Transverse colon (tissue), 4 donors: ENCODE measurements around the gene TMEM108.

ENCODE experiments used
- POLR2AphosphoS5 ChIP-seq, 3 donors: sonication (generic); formaldehyde crosslinking; IDR thresholded peaks; one replicate each; pipeline ENCODE4 v1.6.1; 2016; ENCODE audit warnings: antibody characterized with exemption in 3 of 3
- TF ChIP-seq, protein P1 (sequence below), 5 experiments: fragments of 200-600 bp in 3 of 5; fragments of 450-650 bp in 2 of 5; sonication (generic) in 3 of 5; IDR thresholded peaks; 1 replicate in 2 of 5; 2 replicates in 3 of 5; pipeline ENCODE4 v1.5.1; 2016 to 2017; ENCODE audit warnings: antibody characterized with exemption in 5 of 5, inconsistent platforms in 3 of 5, mild to moderate bottlenecking in 2 of 5, moderate library complexity in 1 of 5

DNA sequence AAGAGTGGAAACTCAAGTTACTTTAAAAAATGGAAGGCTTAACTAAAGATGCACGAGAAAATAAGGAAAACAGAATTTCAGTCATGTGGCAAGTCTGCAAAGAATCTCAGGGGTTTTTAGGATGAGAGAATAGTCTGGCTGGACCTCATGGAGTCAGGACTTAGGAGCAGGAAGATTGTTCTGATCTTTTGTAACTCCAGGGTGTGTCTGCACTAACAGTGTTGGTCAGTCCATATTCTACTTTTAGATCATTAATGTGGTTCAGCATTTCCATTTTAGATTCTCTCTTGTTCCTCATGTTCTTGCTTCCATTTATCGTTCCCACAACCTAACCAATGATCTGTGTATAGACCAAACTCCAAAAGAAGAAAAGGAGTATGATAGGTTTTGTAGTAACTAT lies 15.3 kb downstream of the TMEM108 start:
- TF ChIP-seq POLR2AphosphoS5 (IDR thresholded peaks at IDR 0.05) = no peak
- TF ChIP-seq, protein P1, sequence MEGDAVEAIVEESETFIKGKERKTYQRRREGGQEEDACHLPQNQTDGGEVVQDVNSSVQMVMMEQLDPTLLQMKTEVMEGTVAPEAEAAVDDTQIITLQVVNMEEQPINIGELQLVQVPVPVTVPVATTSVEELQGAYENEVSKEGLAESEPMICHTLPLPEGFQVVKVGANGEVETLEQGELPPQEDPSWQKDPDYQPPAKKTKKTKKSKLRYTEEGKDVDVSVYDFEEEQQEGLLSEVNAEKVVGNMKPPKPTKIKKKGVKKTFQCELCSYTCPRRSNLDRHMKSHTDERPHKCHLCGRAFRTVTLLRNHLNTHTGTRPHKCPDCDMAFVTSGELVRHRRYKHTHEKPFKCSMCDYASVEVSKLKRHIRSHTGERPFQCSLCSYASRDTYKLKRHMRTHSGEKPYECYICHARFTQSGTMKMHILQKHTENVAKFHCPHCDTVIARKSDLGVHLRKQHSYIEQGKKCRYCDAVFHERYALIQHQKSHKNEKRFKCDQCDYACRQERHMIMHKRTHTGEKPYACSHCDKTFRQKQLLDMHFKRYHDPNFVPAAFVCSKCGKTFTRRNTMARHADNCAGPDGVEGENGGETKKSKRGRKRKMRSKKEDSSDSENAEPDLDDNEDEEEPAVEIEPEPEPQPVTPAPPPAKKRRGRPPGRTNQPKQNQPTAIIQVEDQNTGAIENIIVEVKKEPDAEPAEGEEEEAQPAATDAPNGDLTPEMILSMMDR (IDR thresholded peaks at IDR 0.05) = no peak
